Breast epithelium (tissue), 4 donors: ENCODE results near the gene ADAMTS5. TPM values are rescaled to one million over a fixed set of nuclear protein-coding genes. Genes with fewer than 3 reads are reported as not detected.

Experiments
- DNase-seq, 2 donors: peaks; one replicate each; pipeline ENCODE4 v3.0.0-alpha.2; 2019; ENCODE audit warnings: low spot score in 2 of 2
- H3K27ac ChIP-seq, 2 donors: fragments of 200-600 bp; sonication (generic) in 1 of 2; one replicate each; pipeline ENCODE4 v1.5.1; 2016 to 2019; ENCODE audit warnings: mild to moderate bottlenecking in 1 of 2
- H3K27me3 ChIP-seq, 2 donors: fragments of 200-600 bp; sonication (generic) in 1 of 2; one replicate each; pipeline versions ENCODE4 v1.5.1 to v1.6.0; 2017 to 2019; ENCODE audit warnings: control low read depth in 1 of 2, mild to moderate bottlenecking in 1 of 2
- H3K36me3 ChIP-seq: fragments of 200-600 bp; one replicate; pipeline ENCODE4 v1.5.1; 2019
- H3K4me1 ChIP-seq, 2 donors: fragments of 200-600 bp; sonication (generic); one replicate each; pipeline ENCODE4 v1.5.1; 2016 to 2019; ENCODE audit warnings: control low read depth in 1 of 2
- H3K4me3 ChIP-seq, 3 donors: fragments of 200-600 bp; sonication (generic); 1 replicate in 2 of 3; 2 replicates in 1 of 3; pipeline ENCODE4 v1.5.1; 2016 to 2019; ENCODE audit warnings: mild to moderate bottlenecking in 3 of 3, moderate library complexity in 2 of 3
- H3K9me3 ChIP-seq, 2 donors: fragments of 200-600 bp; sonication (generic) in 1 of 2; one replicate each; pipeline ENCODE4 v1.5.1; 2016 to 2019; ENCODE audit warnings: control low read depth in 1 of 2
- CTCF ChIP-seq, 3 donors: fragments of 450-650 bp; IDR thresholded peaks; one replicate each; pipeline ENCODE4 v1.5.1; 2016 to 2017; ENCODE audit warnings: antibody characterized with exemption in 3 of 3, mild to moderate bottlenecking in 3 of 3, moderate library complexity in 3 of 3
- POLR2A ChIP-seq: fragments of 450-650 bp; IDR thresholded peaks from one replicate; pipeline ENCODE4 v1.6.1; 2016; ENCODE audit warnings: antibody characterized with exemption, mild to moderate bottlenecking, moderate library complexity
- POLR2AphosphoS5 ChIP-seq, 3 donors: sonication (generic); formaldehyde crosslinking; IDR thresholded peaks; one replicate each; pipeline ENCODE4 v1.6.1; 2017; ENCODE audit warnings: antibody characterized with exemption in 3 of 3
- intact Hi-C: fragments of 100-400 bp; cut with DNase I; formaldehyde crosslinking; loops from one replicate; pipeline ENCODE4 v1.15.1; 2023; ENCODE audit warnings: low total_unique reads
- total RNA-seq, 3 donors: library from RNA; depleted of rRNA; stranded (reverse); fragments of >200 nt; gene quantifications; one replicate each; pipeline ENCODE4 v1.1.0, GENCODE V29; 2016

ADAMTS5 gene
- total RNA-seq, 3 donors from 2014 or later: 14.8 to 89.3 (median 34.4) TPM

GRCh38 chr21:26949830-26950229 lies 17.1 kb downstream of the ADAMTS5 start:
- Histone ChIP-seq H3K27ac (no peak overlapping the region), H3K27me3 (no peaks in the 10 kb centered on the region), H3K9me3 (no peaks in the 10 kb centered on the region), H3K4me1 (peaks cover 0 to 11% of the 10 kb centered on the region in 2 donors), H3K4me3 (no peak overlapping the region), H3K36me3 (no peaks in the 10 kb centered on the region)
- DNase-seq: no peak
- TF ChIP-seq CTCF (IDR thresholded peaks at IDR 0.05) (no peak), POLR2AphosphoS5 (IDR thresholded peaks at IDR 0.05) (no peak), POLR2A (no peak)
- intact Hi-C loops: no loop called here

- H3K27ac ChIP-seq: peak overlapping the region in 1 of 2 donors; percentile 50
- TF ChIP-seq CTCF (IDR thresholded peaks at IDR 0.05) (no peak), POLR2A (no peak), POLR2AphosphoS5 (IDR thresholded peaks at IDR 0.05) (no peak)
- H3K4me1 ChIP-seq: peaks cover 0 to 11% of the 10 kb centered on the region in 2 donors
- H3K4me3 ChIP-seq: no peak overlapping the region
- no peaks in the 10 kb centered on the region for H3K9me3 ChIP-seq
- no peak for DNase-seq
- no peaks in the 10 kb centered on the region for H3K27me3 ChIP-seq
- no peaks in the 10 kb centered on the region for H3K36me3 ChIP-seq
- intact Hi-C loops: no loop called here
Measured at GRCh38 chr21:26948194-26948593, 18.7 kb downstream of the ADAMTS5 start.

GRCh38 chr21:26946744-26947446 lies 20.0 kb downstream of the ADAMTS5 start:
- TF ChIP-seq POLR2AphosphoS5 (IDR thresholded peaks at IDR 0.05) (no peak), CTCF (IDR thresholded peaks at IDR 0.05) (no peak), POLR2A (no peak)
- no peaks in the 10 kb centered on the region for H3K9me3 ChIP-seq
- no peak overlapping the region for H3K4me3 ChIP-seq
- DNase-seq: no peak
- no peaks in the 10 kb centered on the region for H3K27me3 ChIP-seq
- peaks cover 0 to 11% of the 10 kb centered on the region in 2 donors for H3K4me1 ChIP-seq
- intact Hi-C loops: no loop called here
- peak overlapping the region; percentile 50 to 82 for H3K27ac ChIP-seq
- H3K36me3 ChIP-seq: no peaks in the 10 kb centered on the region

- Histone ChIP-seq H3K9me3 (no peaks in the 10 kb centered on the region), H3K27me3 (no peaks in the 10 kb centered on the region), H3K27ac (peak overlapping the region; percentile 50 to 82), H3K4me1 (peaks cover 0 to 11% of the 10 kb centered on the region in 2 donors), H3K4me3 (no peak overlapping the region), H3K36me3 (no peaks in the 10 kb centered on the region)
- DNase-seq: no peak
- intact Hi-C loops: no loop called here
- TF ChIP-seq POLR2AphosphoS5 (IDR thresholded peaks at IDR 0.05) (no peak), CTCF (IDR thresholded peaks at IDR 0.05) (no peak), POLR2A (no peak)
Measured at GRCh38 chr21:26945916-26946675, 20.8 kb downstream of the ADAMTS5 start.

GRCh38 chr21:26943921-26944320 lies 23.0 kb downstream of the ADAMTS5 start:
- intact Hi-C loops: loop anchor here (2.0 kb wide), 1 partner anchor 71 kb away; no protein-coding TSS in a partner anchor
- no peak overlapping the region for H3K4me3 ChIP-seq
- no peak overlapping the region for H3K27ac ChIP-seq
- no peaks in the 10 kb centered on the region for H3K9me3 ChIP-seq
- no peak for DNase-seq
- TF ChIP-seq POLR2A (no peak), CTCF (IDR thresholded peaks at IDR 0.05) (no peak), POLR2AphosphoS5 (IDR thresholded peaks at IDR 0.05) (no peak)
- peaks cover 0 to 11% of the 10 kb centered on the region in 2 donors for H3K4me1 ChIP-seq
- H3K36me3 ChIP-seq: no peaks in the 10 kb centered on the region
- no peaks in the 10 kb centered on the region for H3K27me3 ChIP-seq
